NCI-H2029 (cell line): ENCODE results near the gene TTC3.
"Not testable (repeated sequence)": the region's sequence is repeated elsewhere in the genome, so short reads cannot be mapped to it uniquely, and the experiment has no call there.

Experiments used
- DNase-seq: peaks from one replicate; lab custom pipeline; 2025; lab: John Stamatoyannopoulos, UW

Gene TTC3

GRCh38 chr21:37072988-37073416 lies at the start of gene TTC3, which contains the start of gene PIGP:
Gene TTC3, plus strand, starts transcription at chr21:37073254. Its CDS starts 14,004 bp downstream, at chr21:37087258.
Gene PIGP, minus strand, starts transcription at chr21:37073071. Its CDS starts 556 bp downstream, at chr21:37072515.
- peak; percentile 87 for DNase-seq

- no peak for DNase-seq
These were observed 46.6 kb upstream of the TTC3 start for GRCh38 chr21:37026499-37026898.

GRCh38 chr21:37028570-37028969 lies 44.5 kb upstream of the TTC3 start:
- no peak for DNase-seq

- no peak for DNase-seq
These were observed 42.2 kb upstream of the TTC3 start for GRCh38 chr21:37030864-37031263.

- no peak for DNase-seq
These were observed 40.8 kb upstream of the TTC3 start for GRCh38 chr21:37032293-37032692.

- no peak for DNase-seq
These were observed 40.1 kb upstream of the TTC3 start for GRCh38 chr21:37032877-37033471.

- not testable (repeated sequence) for DNase-seq
These were observed 38.7 kb upstream of the TTC3 start for GRCh38 chr21:37034394-37034793.

- no peak for DNase-seq
These were observed 36.9 kb upstream of the TTC3 start for GRCh38 chr21:37036177-37036576.

- DNase-seq, result no peak
These were observed 33.5 kb upstream of the TTC3 start for GRCh38 chr21:37039411-37040075.

- DNase-seq, result no peak
These were observed 32.8 kb upstream of the TTC3 start for GRCh38 chr21:37040212-37040611.

GRCh38 chr21:37041706-37042271 lies 31.3 kb upstream of the TTC3 start:
- DNase-seq, result no peak

GRCh38 chr21:37043818-37044217 lies 29.2 kb upstream of the TTC3 start:
- DNase-seq, result no peak

GRCh38 chr21:37044643-37045042 lies 28.4 kb upstream of the TTC3 start:
- DNase-seq, result no peak

GRCh38 chr21:37045149-37045548 lies 27.9 kb upstream of the TTC3 start:
- DNase-seq, result no peak

- no peak for DNase-seq
These were observed 27.5 kb upstream of the TTC3 start for GRCh38 chr21:37045556-37045955.

GRCh38 chr21:37047079-37047478 lies 26.0 kb upstream of the TTC3 start:
- DNase-seq, result no peak

- not testable (repeated sequence) for DNase-seq
These were observed 23.3 kb upstream of the TTC3 start for GRCh38 chr21:37049741-37050140.

GRCh38 chr21:37055271-37055855 lies 17.7 kb upstream of the TTC3 start:
- no peak for DNase-seq

- DNase-seq, result no peak
These were observed 15.4 kb upstream of the TTC3 start for GRCh38 chr21:37057614-37058013.

- DNase-seq, result no peak
These were observed 14.8 kb upstream of the TTC3 start for GRCh38 chr21:37058261-37058660.

GRCh38 chr21:37059181-37059580 lies 13.9 kb upstream of the TTC3 start:
- no peak for DNase-seq

- peak; percentile 93 for DNase-seq
These were observed 12.8 kb upstream of the TTC3 start for GRCh38 chr21:37060296-37060695.
